Thyroid gland (tissue), 4 donors: ENCODE data around the gene FOXP1. TPM values are rescaled to one million over a fixed set of nuclear protein-coding genes. Genes with fewer than 3 reads are reported as not detected.

Experiments used
- DNase-seq, 2 donors: peaks; one replicate each; pipeline ENCODE4 v3.0.0-alpha.2; 2019
- H3K27ac ChIP-seq, 3 donors: fragments of 200-600 bp; sonication (generic); 1 replicate in 2 of 3; 2 replicates in 1 of 3; pipeline ENCODE4 v1.5.1; 2016 to 2019; ENCODE audit warnings: mild to moderate bottlenecking in 1 of 3, moderate library complexity in 1 of 3
- H3K27me3 ChIP-seq: fragments of 200-600 bp; sonication (generic); one replicate; pipeline ENCODE4 v1.5.1; 2019
- H3K36me3 ChIP-seq, 2 donors: fragments of 200-600 bp; sonication (generic); one replicate each; pipeline ENCODE4 v1.5.1; 2016 to 2019
- H3K4me1 ChIP-seq, 2 donors: fragments of 200-600 bp; sonication (generic); one replicate each; pipeline ENCODE4 v1.5.1; 2017 to 2019
- H3K4me3 ChIP-seq, 3 donors: fragments of 200-600 bp; sonication (generic); replicated peaks in 1 of 3; 1 replicate in 2 of 3; 2 replicates in 1 of 3; pipeline ENCODE4 v1.5.1; 2016; ENCODE audit warnings: mild to moderate bottlenecking in 1 of 3
- H3K9me3 ChIP-seq: fragments of 200-600 bp; sonication (generic); one replicate; pipeline ENCODE4 v1.5.1; 2017
- POLR2A ChIP-seq, 2 donors: fragments of 450-650 bp; IDR thresholded peaks; one replicate each; pipeline ENCODE4 v1.6.1; 2017; ENCODE audit warnings: antibody characterized with exemption in 2 of 2, mild to moderate bottlenecking in 2 of 2, moderate library complexity in 1 of 2
- WGBS, 2 donors: methylation state at CpG; one replicate each; pipeline ENCODE4 v1.1.5; 2017; 5-methylcytosine and 5-hydroxymethylcytosine counted together
- intact Hi-C: fragments of 100-400 bp; cut with DNase I; formaldehyde crosslinking; loops from one replicate; pipeline ENCODE4 v1.15.1; 2023
- total RNA-seq, 4 donors: library from RNA; depleted of rRNA; stranded (reverse); fragments of >200 nt; gene quantifications; one replicate each; pipeline ENCODE4 v1.2.3, GENCODE V29; 2016
- TF ChIP-seq, protein P1 (sequence below), 6 experiments: fragments of 200-600 bp in 3 of 6; fragments of 450-650 bp in 3 of 6; sonication (generic) in 3 of 6; IDR thresholded peaks; one replicate each; pipeline ENCODE4 v1.5.1; 2016 to 2019; ENCODE audit warnings: antibody characterized with exemption in 6 of 6, mild to moderate bottlenecking in 2 of 6, inconsistent platforms in 1 of 6, moderate library complexity in 1 of 6

Gene FOXP1
- total RNA-seq, 4 donors from 2014 or later = 111 to 187 (median 141) TPM

GRCh38 chr3:71318458-71318827, 265.1 kb downstream of the FOXP1 start:
- Histone ChIP-seq H3K27me3 (no peaks in the 10 kb centered on the region), H3K4me1 (no peaks in the 10 kb centered on the region), H3K9me3 (no peaks in the 10 kb centered on the region), H3K4me3 (no peak overlapping the region), H3K36me3 (no peaks in the 10 kb centered on the region), H3K27ac (no peak overlapping the region)
- 73 to 77% methylated on average over 3 of the region's 3 CpGs for WGBS, 2 donors
- intact Hi-C loops = loop anchor here (10.0 kb wide), 1 partner anchor 86 kb away; no protein-coding TSS in a partner anchor
- TF ChIP-seq POLR2A (IDR thresholded peaks at IDR 0.05) = no peak
- TF ChIP-seq, protein P1, sequence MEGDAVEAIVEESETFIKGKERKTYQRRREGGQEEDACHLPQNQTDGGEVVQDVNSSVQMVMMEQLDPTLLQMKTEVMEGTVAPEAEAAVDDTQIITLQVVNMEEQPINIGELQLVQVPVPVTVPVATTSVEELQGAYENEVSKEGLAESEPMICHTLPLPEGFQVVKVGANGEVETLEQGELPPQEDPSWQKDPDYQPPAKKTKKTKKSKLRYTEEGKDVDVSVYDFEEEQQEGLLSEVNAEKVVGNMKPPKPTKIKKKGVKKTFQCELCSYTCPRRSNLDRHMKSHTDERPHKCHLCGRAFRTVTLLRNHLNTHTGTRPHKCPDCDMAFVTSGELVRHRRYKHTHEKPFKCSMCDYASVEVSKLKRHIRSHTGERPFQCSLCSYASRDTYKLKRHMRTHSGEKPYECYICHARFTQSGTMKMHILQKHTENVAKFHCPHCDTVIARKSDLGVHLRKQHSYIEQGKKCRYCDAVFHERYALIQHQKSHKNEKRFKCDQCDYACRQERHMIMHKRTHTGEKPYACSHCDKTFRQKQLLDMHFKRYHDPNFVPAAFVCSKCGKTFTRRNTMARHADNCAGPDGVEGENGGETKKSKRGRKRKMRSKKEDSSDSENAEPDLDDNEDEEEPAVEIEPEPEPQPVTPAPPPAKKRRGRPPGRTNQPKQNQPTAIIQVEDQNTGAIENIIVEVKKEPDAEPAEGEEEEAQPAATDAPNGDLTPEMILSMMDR (IDR thresholded peaks at IDR 0.05) = no peak
- no peak for DNase-seq

- WGBS, 2 donors = 88% methylated on average over 5 of the region's 5 CpGs
- Histone ChIP-seq H3K36me3 (no peaks in the 10 kb centered on the region), H3K27me3 (no peaks in the 10 kb centered on the region), H3K4me1 (no peaks in the 10 kb centered on the region), H3K27ac (no peak overlapping the region), H3K9me3 (no peaks in the 10 kb centered on the region), H3K4me3 (no peak overlapping the region)
- DNase-seq = no peak
- TF ChIP-seq POLR2A (IDR thresholded peaks at IDR 0.05) = no peak
- TF ChIP-seq, protein P1 (IDR thresholded peaks at IDR 0.05) = no peak
- intact Hi-C loops = loop anchor here (10.0 kb wide), 1 partner anchor 87 kb away; no protein-coding TSS in a partner anchor
Measured at GRCh38 chr3:71317749-71318457, 265.6 kb downstream of the FOXP1 start.

- TF ChIP-seq POLR2A (IDR thresholded peaks at IDR 0.05) = no peak
- TF ChIP-seq, protein P1 (IDR thresholded peaks at IDR 0.05) = no peak
- Histone ChIP-seq H3K27ac (no peak overlapping the region), H3K27me3 (no peaks in the 10 kb centered on the region), H3K9me3 (no peaks in the 10 kb centered on the region), H3K4me3 (no peak overlapping the region), H3K4me1 (no peaks in the 10 kb centered on the region), H3K36me3 (no peaks in the 10 kb centered on the region)
- intact Hi-C loops = loop anchor here (10.0 kb wide), 1 partner anchor 88 kb away; no protein-coding TSS in a partner anchor
- WGBS, 2 donors = 96 to 97% methylated on average over 6 of the region's 6 CpGs
- no peak for DNase-seq
Measured at GRCh38 chr3:71317140-71317539, 266.4 kb downstream of the FOXP1 start.

GRCh38 chr3:71316066-71316777, 267.3 kb downstream of the FOXP1 start:
- Histone ChIP-seq H3K9me3 (no peaks in the 10 kb centered on the region), H3K4me1 (peaks cover 0 to 6% of the 10 kb centered on the region in 2 donors), H3K36me3 (no peaks in the 10 kb centered on the region), H3K27me3 (no peaks in the 10 kb centered on the region), H3K4me3 (no peak overlapping the region), H3K27ac (no peak overlapping the region)
- WGBS, 2 donors = 88 to 92% methylated on average over 16 of the region's 16 CpGs
- TF ChIP-seq, protein P1 (IDR thresholded peaks at IDR 0.05) = no peak
- TF ChIP-seq POLR2A (IDR thresholded peaks at IDR 0.05) = no peak
- intact Hi-C loops = loop anchor here (10.0 kb wide), 1 partner anchor 89 kb away; no protein-coding TSS in a partner anchor
- no peak for DNase-seq

DNA sequence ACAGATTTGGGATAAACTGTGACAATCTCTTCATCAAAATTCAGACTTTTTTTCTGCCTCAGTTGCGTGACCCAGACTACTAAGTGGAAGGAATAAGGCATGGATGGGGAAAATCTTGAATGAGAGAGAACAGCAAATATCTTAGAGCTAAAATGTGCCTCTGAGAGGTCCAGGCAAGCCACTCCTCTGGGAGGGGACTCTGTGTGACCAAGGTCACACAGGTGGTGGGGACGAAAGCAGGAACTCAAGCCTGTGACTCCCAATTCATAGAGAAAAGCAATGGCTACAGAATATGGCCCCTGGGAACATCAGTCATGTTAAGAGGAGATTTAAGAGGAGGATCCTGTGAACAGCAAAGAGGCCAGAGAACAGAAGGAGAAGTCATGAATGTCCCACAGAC, 268.1 kb downstream of the FOXP1 start:
- no peak overlapping the region for H3K27ac ChIP-seq
- H3K27me3 ChIP-seq = no peaks in the 10 kb centered on the region
- H3K4me1 ChIP-seq = peaks cover 0 to 6% of the 10 kb centered on the region in 2 donors
- intact Hi-C loops = loop anchor here (10.0 kb wide), 1 partner anchor 89 kb away; no protein-coding TSS in a partner anchor
- H3K4me3 ChIP-seq = no peak overlapping the region
- TF ChIP-seq, protein P1 (IDR thresholded peaks at IDR 0.05) = no peak
- TF ChIP-seq POLR2A (IDR thresholded peaks at IDR 0.05) = no peak
- 97 to 100% methylated on average over 2 of the region's 2 CpGs for WGBS, 2 donors
- no peak for DNase-seq
- H3K36me3 ChIP-seq = no peaks in the 10 kb centered on the region
- no peaks in the 10 kb centered on the region for H3K9me3 ChIP-seq
